GM19240 (cell line): ENCODE results near the gene CH25H.
A peak's percentile ranks its signal among the peaks of the same experiment; 100 is the strongest.
"Not testable (repeated sequence)": the region's sequence is repeated elsewhere in the genome, so short reads cannot be mapped to it uniquely, and the experiment has no call there.

Experiments
- DNase-seq: peaks from one replicate; pipeline ENCODE4 v3.0.0; 2011; ENCODE audit warnings: low spot score; ENCODE audit not compliant: insufficient read length

CH25H gene, protein sequence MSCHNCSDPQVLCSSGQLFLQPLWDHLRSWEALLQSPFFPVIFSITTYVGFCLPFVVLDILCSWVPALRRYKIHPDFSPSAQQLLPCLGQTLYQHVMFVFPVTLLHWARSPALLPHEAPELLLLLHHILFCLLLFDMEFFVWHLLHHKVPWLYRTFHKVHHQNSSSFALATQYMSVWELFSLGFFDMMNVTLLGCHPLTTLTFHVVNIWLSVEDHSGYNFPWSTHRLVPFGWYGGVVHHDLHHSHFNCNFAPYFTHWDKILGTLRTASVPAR

GRCh38 chr10:89207181-89207800 is at the start of gene CH25H:
CH25H (minus strand) TSS chr10:89207317; CDS start chr10:89207292, 25 bp downstream.
- no peak for DNase-seq

DNA sequence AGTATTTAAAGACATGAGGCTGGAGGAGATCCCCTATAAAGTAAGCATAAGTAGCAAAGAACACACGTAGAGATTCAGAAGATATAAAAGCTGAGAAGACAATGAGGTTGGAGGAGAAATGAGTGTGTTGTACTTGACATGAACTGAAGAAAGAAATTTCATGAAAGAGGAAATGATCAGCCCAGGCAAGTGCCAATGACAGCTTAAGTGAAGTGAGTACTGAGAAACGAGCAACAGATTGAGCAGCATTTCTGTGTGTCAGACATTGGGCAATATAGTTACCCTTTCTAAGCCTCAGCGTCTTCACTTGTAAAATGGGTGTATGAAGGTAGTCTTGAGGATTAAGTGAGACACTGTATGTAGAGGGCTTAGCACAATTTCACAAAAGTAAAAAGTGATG is 49.2 kb upstream of the CH25H start:
- no peak for DNase-seq

DNA sequence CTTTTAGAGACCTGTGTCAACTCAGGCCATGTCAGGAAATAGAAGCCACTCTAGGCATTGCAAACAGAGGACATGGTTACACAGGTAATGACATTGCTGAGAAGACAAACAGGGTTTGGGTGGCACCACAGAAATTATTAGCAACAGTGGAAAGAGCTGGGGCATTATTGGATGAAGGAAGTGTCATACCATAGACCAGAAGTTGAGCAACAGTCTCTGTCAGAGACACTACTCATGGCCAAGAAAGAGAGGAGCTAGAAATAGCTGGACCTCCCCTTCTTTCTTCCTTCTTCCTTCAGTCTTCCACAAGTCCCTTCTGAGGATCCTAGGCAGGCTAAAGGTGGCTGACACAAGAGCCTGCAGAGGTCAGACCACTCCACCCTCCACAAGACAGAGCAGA is 48.7 kb upstream of the CH25H start:
- no peak for DNase-seq

DNA sequence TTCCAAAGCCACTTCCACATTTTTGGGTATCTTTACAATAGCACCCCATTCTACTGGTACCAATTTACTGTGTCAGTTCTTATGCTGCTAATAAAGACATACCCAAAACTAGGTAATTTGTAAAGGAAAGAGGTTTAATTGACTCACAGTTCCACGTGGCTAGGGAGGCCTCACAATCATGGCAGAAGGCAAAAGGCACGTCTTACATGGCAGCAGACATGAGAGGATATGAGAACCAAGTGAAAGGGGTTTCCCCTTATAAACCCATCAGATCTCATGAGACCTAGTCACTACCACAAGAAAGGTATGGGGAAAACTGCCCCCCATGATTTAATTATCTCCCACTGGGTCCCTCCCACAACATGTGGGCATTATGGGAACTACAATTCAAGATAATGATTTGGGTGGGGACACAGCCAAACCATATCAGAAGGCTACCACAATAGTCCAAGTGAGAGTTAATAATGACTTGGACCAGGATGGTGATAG is 48.0 kb upstream of the CH25H start:
- not testable (repeated sequence) for DNase-seq

- DNase-seq, result no peak
Observed at GRCh38 chr10:89252225-89252585, 45.1 kb upstream of the CH25H start.

- peak; percentile 55 for DNase-seq
Observed at GRCh38 chr10:89251409-89252224, 44.5 kb upstream of the CH25H start, which contains the start of gene LIPA. LIPA (minus strand) TSS chr10:89251775; CDS start chr10:89247648, 4,127 bp downstream.

DNA sequence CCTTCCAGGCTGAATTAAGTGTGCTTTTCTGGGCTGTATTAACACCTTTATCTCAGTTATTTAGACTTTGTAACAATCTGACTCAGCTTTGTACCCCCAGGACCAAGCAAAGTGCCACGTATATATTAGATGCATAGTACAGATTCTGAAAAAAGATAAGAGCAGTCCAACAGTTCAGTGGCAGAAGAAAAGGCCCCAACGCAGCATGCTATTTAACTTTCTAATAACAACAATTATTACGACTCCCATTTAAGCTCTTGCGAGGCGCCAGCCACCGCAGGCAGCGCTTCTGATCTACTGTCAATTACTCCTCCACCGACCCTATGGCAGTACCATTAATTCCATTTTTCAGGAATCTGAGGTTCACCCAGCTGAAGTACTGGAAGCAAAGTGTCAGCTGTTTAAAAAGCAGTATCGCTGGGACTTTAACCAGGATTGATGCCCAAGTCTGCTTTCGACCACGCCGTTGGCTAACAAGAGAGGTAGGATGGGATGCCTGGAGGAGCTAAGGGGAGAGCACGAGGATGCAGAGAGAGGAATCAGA is 43.8 kb upstream of the CH25H start:
- DNase-seq, result no peak

DNA sequence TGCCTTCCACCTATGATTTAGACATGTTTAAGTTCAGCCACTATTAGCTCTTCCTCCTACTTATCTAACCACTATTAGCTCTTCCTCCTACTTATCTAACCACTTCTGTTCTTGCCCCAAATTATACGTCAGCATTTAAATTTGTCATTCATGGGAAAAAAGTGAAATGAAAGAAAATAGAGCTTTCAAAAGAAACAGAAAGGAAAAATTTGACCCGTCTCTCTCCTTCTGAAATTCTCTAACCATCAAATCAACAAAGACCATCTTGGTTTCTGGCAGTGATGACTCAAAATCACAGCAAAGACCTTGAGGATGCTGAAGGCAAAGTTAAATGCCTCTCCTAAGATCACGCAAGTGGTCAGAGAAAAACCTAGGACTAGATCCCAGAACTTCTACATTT is 41.9 kb upstream of the CH25H start:
- no peak for DNase-seq

- DNase-seq, result not testable (repeated sequence)
Observed at GRCh38 chr10:89247623-89248022, 40.5 kb upstream of the CH25H start.

- no peak for DNase-seq
Observed at GRCh38 chr10:89245802-89246201, 38.7 kb upstream of the CH25H start.

DNA sequence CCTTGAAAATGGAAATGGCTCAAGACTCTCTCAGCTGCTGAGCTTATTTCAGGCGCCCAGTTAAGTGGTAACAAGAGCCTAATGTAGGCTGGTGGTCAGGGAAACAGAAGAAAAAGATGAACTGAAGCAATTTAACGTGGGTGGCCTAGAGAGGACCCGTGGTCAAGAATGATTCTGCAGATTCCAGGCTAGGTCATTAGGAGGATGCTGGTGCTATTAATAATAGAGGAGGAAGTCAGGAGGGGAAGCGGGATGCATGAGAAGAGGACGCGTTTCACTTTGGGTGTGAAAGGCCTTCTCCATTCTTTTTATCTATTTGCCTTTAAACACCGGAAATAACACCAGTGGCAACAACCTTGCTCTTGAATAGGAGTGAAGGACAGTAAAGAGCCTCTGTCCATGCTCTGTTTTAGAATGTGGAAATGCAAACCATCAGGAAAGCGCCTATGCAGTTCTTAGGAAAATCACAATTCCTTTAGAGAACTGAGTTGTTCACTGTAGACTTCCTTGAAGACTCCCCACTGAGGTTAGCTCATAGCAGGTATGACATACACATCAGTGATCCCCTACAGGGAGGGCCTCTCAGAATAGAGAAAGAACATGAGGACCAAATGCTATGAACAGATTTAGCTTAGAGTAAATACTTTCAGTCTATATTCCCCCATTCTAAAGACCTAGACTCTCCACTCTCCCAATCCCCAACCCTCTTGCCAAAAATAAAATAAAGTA is 35.9 kb upstream of the CH25H start:
- DNase-seq, result no peak

DNA sequence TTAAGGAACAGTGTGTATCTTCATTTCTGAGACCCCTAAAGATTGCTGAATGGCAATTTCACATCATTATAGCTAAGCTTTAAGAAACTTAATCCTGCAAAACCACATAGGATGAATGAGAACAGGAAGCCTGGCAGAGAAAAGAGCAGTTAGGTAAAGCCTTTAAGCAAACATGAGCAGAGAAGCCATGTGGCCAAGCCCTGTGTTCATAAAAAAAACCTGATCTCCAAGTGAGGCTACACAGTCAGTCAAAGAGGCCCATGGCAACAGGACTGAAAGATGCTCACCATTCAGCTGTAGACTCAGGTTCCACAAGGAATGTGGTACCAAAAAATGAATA is 35.2 kb upstream of the CH25H start:
- no peak for DNase-seq

GRCh38 chr10:89241486-89242344 is 34.6 kb upstream of the CH25H start:
- no peak for DNase-seq

DNA sequence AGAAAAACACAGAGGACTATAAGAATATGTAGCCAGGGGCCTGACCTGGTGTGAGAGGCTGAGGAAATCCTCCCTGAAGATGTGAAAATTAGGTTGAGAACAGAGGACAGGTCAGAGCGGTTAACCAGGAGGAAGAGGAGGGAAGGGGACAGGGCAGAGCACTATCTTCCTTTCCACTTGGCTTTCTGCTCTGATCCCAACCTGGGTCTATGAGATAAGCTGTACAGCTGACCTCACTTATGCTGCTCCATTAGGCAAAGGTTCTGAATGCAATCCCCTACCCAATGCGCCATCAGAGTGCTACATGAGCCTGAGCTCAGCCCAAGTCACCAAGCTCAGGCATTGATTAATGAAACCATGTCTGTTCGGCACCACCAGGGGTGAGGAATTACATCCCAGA is 33.9 kb upstream of the CH25H start:
- no peak for DNase-seq

- no peak for DNase-seq
Observed at GRCh38 chr10:89240519-89240918, 33.4 kb upstream of the CH25H start.

DNA sequence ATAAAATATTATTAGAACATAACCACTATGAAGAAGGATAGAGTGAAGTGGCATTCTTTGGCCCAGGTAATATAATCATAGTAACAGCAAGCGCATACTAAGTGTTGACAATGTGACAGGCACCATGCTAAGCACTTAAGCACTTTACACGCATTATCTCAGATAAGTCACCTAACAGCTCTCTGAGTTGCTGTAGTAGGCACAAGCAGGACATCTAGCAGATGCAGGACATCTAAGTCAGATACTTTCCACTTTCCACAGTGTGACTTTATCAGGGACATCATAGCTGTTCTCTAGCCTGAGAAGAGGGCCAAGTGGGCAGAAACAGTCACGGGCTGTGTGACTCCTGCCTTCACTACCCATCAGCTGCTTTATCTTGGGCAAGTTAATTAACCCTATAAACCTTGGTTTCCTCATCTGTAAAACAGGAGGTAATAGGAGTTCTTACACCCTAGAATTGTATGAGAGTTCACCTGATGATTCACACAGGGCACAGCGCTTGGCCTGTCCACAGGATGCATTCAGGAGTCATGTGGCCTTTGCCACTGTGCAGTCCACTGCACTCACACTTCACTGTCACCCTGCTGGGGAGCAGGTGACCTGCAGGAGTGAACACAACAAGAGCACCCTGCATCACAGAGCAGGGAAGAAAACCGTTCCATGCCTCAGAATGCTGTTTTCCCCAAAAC is 32.0 kb upstream of the CH25H start:
- DNase-seq, result no peak

DNA sequence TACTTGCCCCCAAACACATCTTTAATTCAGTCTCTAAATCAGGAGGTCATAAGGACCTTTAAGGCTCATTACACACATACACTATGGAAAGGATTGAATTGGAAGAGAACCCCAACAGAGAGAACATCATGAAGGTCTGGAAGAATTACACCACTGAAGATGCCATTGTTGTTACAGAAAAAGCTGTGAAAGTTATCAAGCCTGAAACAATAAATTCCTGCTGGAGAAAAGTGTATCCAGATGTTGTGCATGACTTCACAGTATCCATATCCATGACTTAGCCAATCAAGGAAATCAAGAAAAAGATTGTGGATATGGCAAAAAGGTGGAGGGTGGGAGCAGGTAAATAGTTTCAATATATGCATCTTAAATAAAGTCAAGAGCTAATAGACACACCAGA is 30.7 kb upstream of the CH25H start:
- no peak for DNase-seq

DNA sequence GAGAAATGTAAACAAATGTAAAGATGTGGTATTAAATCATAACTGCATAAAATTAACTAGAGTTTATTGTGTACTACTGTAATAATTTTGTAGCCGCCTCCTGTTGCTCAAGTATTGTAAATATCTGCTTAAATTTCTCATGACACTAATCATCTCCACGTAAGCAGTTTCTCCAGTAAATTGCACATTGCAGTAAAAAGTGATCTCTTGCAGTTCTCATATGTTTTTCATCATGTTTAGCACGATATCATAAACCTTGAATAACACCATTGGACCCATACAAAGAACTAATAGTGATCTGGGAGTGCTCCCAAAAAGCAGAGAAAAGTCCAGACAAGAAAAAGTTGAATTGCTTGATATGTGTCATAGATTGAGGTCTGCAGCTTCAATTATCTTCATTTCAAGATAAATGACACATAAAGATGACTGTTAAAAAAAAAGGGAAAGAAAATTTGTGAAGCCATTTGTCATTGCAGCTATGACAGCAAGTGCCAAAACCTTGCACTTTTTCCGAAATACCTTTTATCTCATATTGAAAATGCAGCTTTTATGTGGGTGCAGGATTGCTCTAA is 29.2 kb upstream of the CH25H start:
- no peak for DNase-seq

GRCh38 chr10:89235073-89235798 is 28.1 kb upstream of the CH25H start:
- no peak for DNase-seq
